HCT116 (cell line): ENCODE data around the gene LMOD1. TPM values are rescaled to one million over a fixed set of nuclear protein-coding genes. Genes with fewer than 3 reads are reported as not detected.

Experiments
- ATAC-seq: fragments of 200-7000 bp; cut with Tn5 transposase; 2 replicates; pipeline ENCODE4 v1.9.1; 2020; ENCODE audit warnings: mild to moderate bottlenecking, moderate library complexity
- BruUV-seq: library from RNA; stranded (reverse); fragments of 400-500 nt; replicated peaks from 2 replicates; lab custom pipeline; 2021; lab: Mats Ljungman, UMichigan
- CTCF ChIA-PET: fragments of 300-600 bp; sonication (Branson Sonifier 250); formaldehyde crosslinking; loops from one replicate; lab custom pipeline; 2021; ENCODE audit warnings: antibody characterized with exemption; lab: Charles Lee
- POLR2A ChIA-PET: fragments of 300-600, 350-600 bp; sonication (Branson Sonifier 250); formaldehyde crosslinking; loops from one replicate; lab custom pipeline; 2021; ENCODE audit warnings: antibody characterized with exemption; lab: Charles Lee
- RAD21 ChIA-PET, 2 experiments: fragments of 300-600 bp; sonication (Branson Sonifier 250); formaldehyde crosslinking; loops; one replicate each; lab custom pipeline; 2023; ENCODE audit warnings: low total read pairs in 2 of 2; ENCODE audit not compliant: uncharacterized antibody in 2 of 2, unreplicated experiment in 2 of 2, low non-redundant PET in 1 of 2; lab: Charles Lee
- DNase-seq: peaks from one replicate; pipeline ENCODE4 v3.0.0-alpha.2; 2010; ENCODE audit warnings: low read depth, low spot score
- H2AFZ ChIP-seq: fragments of 200-600 bp; shearing (Covaris generic), sonication (generic); 2 replicates; pipeline ENCODE4 v1.6.1; 2017; ENCODE audit warnings: low read depth, mixed run types, mixed read lengths, antibody characterized with exemption, low read length; ENCODE audit not compliant: poor library complexity, severe bottlenecking
- H3K27ac ChIP-seq: 2 replicates; pipeline ENCODE4 v1.5.1; 2012; ENCODE audit warnings: low read depth, low read length
- H3K27me3 ChIP-seq: fragments of 200-600 bp; sonication (generic); 2 replicates; pipeline ENCODE4 v1.6.1; 2016; ENCODE audit warnings: mixed run types, low read length, mixed read lengths; ENCODE audit not compliant: insufficient read depth
- H3K36me3 ChIP-seq, 2 experiments: fragments of 200-500 bp in 1 of 2; fragments of 200-600 bp in 1 of 2; sonication (Bioruptor generic) in 1 of 2; sonication (generic) in 1 of 2; 2 replicates each; pipeline versions ENCODE4 v1.5.1 to v1.6.1; 2014 to 2016; ENCODE audit warnings: low read length in 2 of 2, inconsistent platforms in 1 of 2, mixed read lengths in 1 of 2, mixed run types in 1 of 2; ENCODE audit not compliant: insufficient read depth in 2 of 2, control insufficient read depth in 1 of 2
- H3K4me1 ChIP-seq, 2 experiments: fragments of 200-600 bp in 1 of 2; sonication (generic) in 1 of 2; 2 replicates each; pipeline versions ENCODE4 v1.5.1 to v1.6.1; 2012 to 2017; ENCODE audit warnings: low read length in 2 of 2, inconsistent platforms in 1 of 2, mild to moderate bottlenecking in 1 of 2, mixed read lengths in 1 of 2, mixed run types in 1 of 2, moderate library complexity in 1 of 2; ENCODE audit not compliant: insufficient read depth in 2 of 2, control insufficient read depth in 1 of 2
- H3K4me2 ChIP-seq: fragments of 200-600 bp; sonication (generic); 2 replicates; pipeline ENCODE4 v1.6.1; 2017; ENCODE audit warnings: mixed run types, low read length, mixed read lengths
- H3K4me3 ChIP-seq, 2 experiments: fragments of 200-600 bp in 1 of 2; sonication (generic) in 1 of 2; replicated peaks in 1 of 2; 2 replicates each; pipeline ENCODE4 v1.5.1; 2011 to 2016; ENCODE audit warnings: low read length in 2 of 2, control low read depth in 1 of 2, low read depth in 1 of 2, mild to moderate bottlenecking in 1 of 2, mixed read lengths in 1 of 2, mixed run types in 1 of 2
- H3K79me2 ChIP-seq: fragments of 200-600 bp; sonication (generic); 2 replicates; pipeline ENCODE4 v1.6.1; 2017; ENCODE audit warnings: mild to moderate bottlenecking, mixed run types, low read length, moderate library complexity, mixed read lengths; ENCODE audit not compliant: insufficient read depth
- H3K9ac ChIP-seq: fragments of 200-600 bp; sonication (generic); 2 replicates; pipeline ENCODE4 v1.6.1; 2016; ENCODE audit warnings: low read length, mixed read lengths
- H3K9me2 ChIP-seq: fragments of 200-600 bp; sonication (generic), shearing (Covaris generic); 2 replicates; pipeline ENCODE4 v1.6.1; 2017; ENCODE audit warnings: mixed run types, mild to moderate bottlenecking, moderate library complexity; ENCODE audit not compliant: insufficient read depth
- H3K9me3 ChIP-seq, 2 experiments: fragments of 200-500 bp in 1 of 2; fragments of 200-600 bp in 1 of 2; sonication (Bioruptor generic) in 1 of 2; sonication (generic) in 1 of 2; 2 replicates each; pipeline ENCODE4 v1.6.1; 2014 to 2017; ENCODE audit warnings: low read length in 2 of 2, mixed read lengths in 2 of 2, inconsistent platforms in 1 of 2, low read depth in 1 of 2, mild to moderate bottlenecking in 1 of 2, mixed run types in 1 of 2, moderate library complexity in 1 of 2; ENCODE audit not compliant: control insufficient read depth in 1 of 2, insufficient read depth in 1 of 2
- H4K20me1 ChIP-seq: fragments of 200-600 bp; sonication (generic), shearing (Covaris generic); 2 replicates; pipeline ENCODE4 v1.6.1; 2017; ENCODE audit warnings: mixed run types, mild to moderate bottlenecking, moderate library complexity; ENCODE audit not compliant: insufficient read depth
- ATF3 ChIP-seq: IDR thresholded peaks from 2 replicates; pipeline ENCODE4 v1.6.1; 2012
- CBX3 ChIP-seq: IDR thresholded peaks from 2 replicates; pipeline ENCODE4 v1.6.1; 2012; ENCODE audit warnings: low read depth
- CEBPB ChIP-seq: IDR thresholded peaks from 2 replicates; pipeline ENCODE4 v1.6.1; 2012; ENCODE audit warnings: low read depth
- EGR1 ChIP-seq: IDR thresholded peaks from 2 replicates; pipeline ENCODE4 v1.6.1; 2012; ENCODE audit warnings: low read depth
- FOSL1 ChIP-seq: IDR thresholded peaks from 2 replicates; pipeline ENCODE4 v1.6.1; 2012; ENCODE audit warnings: low read depth
- REST ChIP-seq: IDR thresholded peaks from 2 replicates; pipeline ENCODE4 v1.6.1; 2012; ENCODE audit warnings: low read depth
- SIN3A ChIP-seq: IDR thresholded peaks from 2 replicates; pipeline ENCODE4 v1.6.1; 2012; ENCODE audit warnings: low read depth
- TCF7L2 ChIP-seq: IDR thresholded peaks from 2 replicates; pipeline ENCODE4 v1.7.0; 2011; ENCODE audit warnings: borderline replicate concordance, inconsistent platforms; ENCODE audit not compliant: insufficient read depth, insufficient read length; ENCODE audit errors: extremely low read depth
- YY1 ChIP-seq: IDR thresholded peaks from 2 replicates; pipeline ENCODE4 v1.6.1; 2011; ENCODE audit warnings: low read length, low read depth, moderate library complexity, mild to moderate bottlenecking; ENCODE audit not compliant: insufficient replicate concordance; ENCODE audit errors: extremely low read depth
- intact Hi-C: fragments of 100-400 bp; cut with micrococcal nuclease; formaldehyde crosslinking; loops from 2 replicates; pipeline ENCODE4 v1.10.0; 2022
- total RNA-seq: library from RNA; stranded (reverse); gene quantifications from one replicate; pipeline ENCODE4 v1.2.1, GENCODE V29; 2021; ENCODE audit not compliant: unreplicated experiment

LMOD1 gene
- total RNA-seq, 1 experiment from 2014 or later, result 0.12 TPM

GRCh38 chr1:201848230-201848629 is 98.1 kb downstream of the LMOD1 start:
- DNase-seq (no peak), ATAC-seq (no peak)
- ChIA-PET RAD21 (no interaction called here), POLR2A (no interaction called here), CTCF (no interaction called here)
- Histone ChIP-seq H3K79me2 (peaks cover 70% of the 10 kb centered on the region), H3K27ac (no peak overlapping the region), H3K9ac (no peak overlapping the region), H3K4me1 (peaks cover 0 to 12% of the 10 kb centered on the region in 2 experiments; a peak in 2 of 4 replicates), H3K4me2 (no peak overlapping the region), H4K20me1 (peaks cover 14% of the 10 kb centered on the region; the same call in 1 of the 2 replicates), H3K27me3 (no peaks in the 10 kb centered on the region), H3K9me2 (no peaks in the 10 kb centered on the region), H3K36me3 (peaks cover 26 to 48% of the 10 kb centered on the region in 2 experiments), H3K9me3 (no peaks in the 10 kb centered on the region), H3K4me3 (no peak overlapping the region), H2AFZ (no peak overlapping the region)
- BruUV-seq, result no TSS peak
- TF ChIP-seq TCF7L2 (no peak), SIN3A (no peak), YY1 (no peak), CBX3 (no peak), CEBPB (no peak), FOSL1 (no peak), ATF3 (no peak), EGR1 (no peak), REST (no peak)
- intact Hi-C loops, result no loop called here
